H1 (cell line): ENCODE results near the gene GRM5. TPM values are rescaled to one million over a fixed set of nuclear protein-coding genes. Genes with fewer than 3 reads are reported as not detected.

ENCODE experiments used
- CTBP2 ChIP-seq: IDR thresholded peaks from 2 replicates; pipeline ENCODE4 v1.7.0; 2011; ENCODE audit warnings: borderline replicate concordance, mild to moderate bottlenecking, moderate library complexity, mixed read lengths, low read length; ENCODE audit not compliant: insufficient read depth, insufficient read length
- HDAC6 ChIP-seq: IDR thresholded peaks from one replicate; pipeline ENCODE4 v1.7.1; 2012; ENCODE audit warnings: low read depth, mild to moderate bottlenecking, inconsistent platforms, low read length, moderate library complexity
- SIX5 ChIP-seq: IDR thresholded peaks from 2 replicates; pipeline ENCODE4 v1.6.1; 2011; ENCODE audit warnings: mild to moderate bottlenecking, low read depth, low read length
- TEAD4 ChIP-seq: IDR thresholded peaks from 2 replicates; pipeline ENCODE4 v1.6.1; 2012; ENCODE audit warnings: low read depth, low read length, inconsistent platforms, mixed read lengths
- polyA plus RNA-seq, 7 experiments: library from polyadenylated mRNA; depleted of rRNA in 3 of 7; stranded (reverse) in 5 of 7; unstranded in 2 of 7; fragments of >200 nt in 5 of 7; fragments of 200-250 nt in 2 of 7; gene quantifications; 1 replicate in 5 of 7; 2 replicates in 1 of 7; 4 replicates in 1 of 7; pipeline versions ENCODE4 v1.2.1 to v1.2.3, GENCODE V29; 2011 to 2013; ENCODE audit warnings: missing spikeins in 2 of 7, mixed read lengths in 2 of 7
- total RNA-seq: library from RNA; stranded (reverse); fragmentation: NEBNext Ultra II Directional; extraction: Animal tissue kit (Norgen Biotek cat#: 25700); gene quantifications from 2 replicates; pipeline ENCODE4 v1.2.1, GENCODE V29; 2021
- TF ChIP-seq, protein P1 (sequence below): IDR thresholded peaks from 2 replicates; pipeline ENCODE4 v1.6.1; 2012; ENCODE audit warnings: low read length, inconsistent platforms

GRM5 gene
- total and polyA plus RNA-seq, 2 of the 8 experiments (the other 6 are each of a cell fraction or from before 2014, with no cell fraction given), result 0.15 to 0.43 TPM

DNA sequence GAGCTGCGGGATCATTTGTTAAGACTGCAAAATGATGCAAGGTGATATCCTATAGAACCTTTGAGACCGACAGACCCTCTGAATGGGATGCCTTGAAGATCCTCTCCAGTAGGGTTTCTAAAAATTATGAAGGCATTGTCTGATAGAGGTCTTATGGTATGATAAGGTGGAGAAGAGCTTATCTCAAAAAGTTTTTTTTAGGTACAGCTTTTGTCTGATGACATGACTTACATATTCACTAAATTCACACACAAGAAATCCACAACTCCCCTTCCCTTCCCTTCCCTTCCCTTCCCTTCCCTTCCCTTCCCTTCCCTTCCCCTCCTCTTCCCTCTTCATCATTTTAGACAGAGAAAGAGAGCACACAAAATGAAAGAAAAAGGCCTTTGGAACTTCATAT is 609.8 kb downstream of the GRM5 start (continued):
- TF ChIP-seq CTBP2 (no peak), TEAD4 (no peak), SIX5 (no peak), HDAC6 (no peak)
- TF ChIP-seq, protein P1, sequence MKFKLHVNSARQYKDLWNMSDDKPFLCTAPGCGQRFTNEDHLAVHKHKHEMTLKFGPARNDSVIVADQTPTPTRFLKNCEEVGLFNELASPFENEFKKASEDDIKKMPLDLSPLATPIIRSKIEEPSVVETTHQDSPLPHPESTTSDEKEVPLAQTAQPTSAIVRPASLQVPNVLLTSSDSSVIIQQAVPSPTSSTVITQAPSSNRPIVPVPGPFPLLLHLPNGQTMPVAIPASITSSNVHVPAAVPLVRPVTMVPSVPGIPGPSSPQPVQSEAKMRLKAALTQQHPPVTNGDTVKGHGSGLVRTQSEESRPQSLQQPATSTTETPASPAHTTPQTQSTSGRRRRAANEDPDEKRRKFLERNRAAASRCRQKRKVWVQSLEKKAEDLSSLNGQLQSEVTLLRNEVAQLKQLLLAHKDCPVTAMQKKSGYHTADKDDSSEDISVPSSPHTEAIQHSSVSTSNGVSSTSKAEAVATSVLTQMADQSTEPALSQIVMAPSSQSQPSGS, result no peak
